ENCODE data around the gene TMEM108.

Gene TMEM108

DNA sequence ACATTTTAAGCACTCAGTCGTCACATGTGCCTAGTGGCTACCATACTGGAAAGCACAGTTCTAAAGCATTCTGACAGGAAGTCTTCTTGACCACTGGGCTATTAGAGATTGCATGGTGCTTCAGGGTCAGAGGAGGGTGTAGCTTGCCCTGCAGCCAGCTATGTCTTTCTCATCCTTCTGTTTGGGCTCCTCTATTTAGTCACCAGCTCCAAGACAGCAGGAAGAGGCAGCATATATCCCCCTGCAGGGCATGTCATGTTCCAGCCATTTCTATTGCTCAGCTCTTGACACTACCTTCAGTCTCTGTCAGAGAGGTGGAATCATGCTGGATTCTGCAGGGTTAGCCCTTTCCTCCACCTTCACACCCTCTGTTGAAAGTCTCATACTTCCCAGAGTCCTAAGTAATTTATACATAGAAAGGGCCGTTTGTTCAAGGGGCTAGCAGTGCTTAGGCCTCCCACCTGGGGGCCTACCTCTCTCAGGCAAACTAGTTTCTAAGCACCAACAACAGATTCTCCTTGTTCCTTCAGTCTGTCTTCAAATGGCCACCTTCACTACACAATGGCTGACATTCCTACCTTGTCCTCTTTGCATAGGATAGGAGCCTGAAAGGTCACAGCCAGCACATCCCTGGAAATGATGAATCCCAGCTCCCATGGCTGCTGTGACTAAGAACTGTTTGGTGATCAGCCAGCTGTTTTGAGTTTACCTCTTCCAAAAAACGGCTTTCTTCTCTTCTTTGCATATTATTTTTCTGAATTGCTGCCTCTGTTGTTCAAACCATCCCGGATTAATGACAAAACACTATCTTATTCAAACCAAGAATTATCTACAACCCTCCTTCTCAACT, 246.0 kb downstream of the TMEM108 start:
- no peak for DNase-seq

DNA sequence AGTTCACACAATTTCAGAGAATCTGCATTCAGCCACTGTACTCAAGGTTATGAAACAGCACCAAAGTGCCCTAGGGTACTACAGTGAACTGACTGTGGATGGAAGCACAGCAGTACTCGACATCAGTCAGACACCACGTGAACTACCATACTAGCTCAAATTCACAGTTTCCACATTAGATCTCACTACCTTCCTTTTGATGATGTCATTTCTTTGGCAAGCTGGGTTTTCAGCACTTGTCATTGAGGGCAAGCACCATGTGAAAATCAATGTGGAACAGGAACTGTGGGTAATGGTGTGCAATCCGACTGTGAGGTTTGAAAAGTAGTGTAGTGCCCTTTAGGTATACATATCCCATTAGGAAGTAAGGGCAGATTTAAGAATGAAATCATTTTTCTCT, 251.1 kb downstream of the TMEM108 start:
- no peak for DNase-seq

DNA sequence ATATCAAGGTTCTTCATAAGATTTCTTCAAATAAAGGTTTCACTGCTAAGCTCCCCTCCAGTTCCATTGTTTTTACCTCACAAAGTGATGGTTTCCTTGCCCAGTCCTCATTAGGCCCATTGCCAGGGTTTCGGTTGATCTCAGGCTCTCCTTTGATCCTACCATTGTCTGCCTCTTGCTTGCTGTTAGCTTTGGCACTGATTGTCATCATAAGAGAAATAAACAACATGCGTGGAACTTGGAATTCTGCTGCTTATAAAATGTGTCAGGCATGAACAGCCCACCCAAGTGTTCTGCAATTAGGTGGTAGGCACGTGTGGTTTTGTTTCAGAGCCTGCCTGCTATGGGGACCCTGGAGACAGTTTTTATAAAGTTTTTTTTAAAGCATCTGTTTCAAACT, 254.1 kb downstream of the TMEM108 start:
- DNase-seq: no peak

DNA sequence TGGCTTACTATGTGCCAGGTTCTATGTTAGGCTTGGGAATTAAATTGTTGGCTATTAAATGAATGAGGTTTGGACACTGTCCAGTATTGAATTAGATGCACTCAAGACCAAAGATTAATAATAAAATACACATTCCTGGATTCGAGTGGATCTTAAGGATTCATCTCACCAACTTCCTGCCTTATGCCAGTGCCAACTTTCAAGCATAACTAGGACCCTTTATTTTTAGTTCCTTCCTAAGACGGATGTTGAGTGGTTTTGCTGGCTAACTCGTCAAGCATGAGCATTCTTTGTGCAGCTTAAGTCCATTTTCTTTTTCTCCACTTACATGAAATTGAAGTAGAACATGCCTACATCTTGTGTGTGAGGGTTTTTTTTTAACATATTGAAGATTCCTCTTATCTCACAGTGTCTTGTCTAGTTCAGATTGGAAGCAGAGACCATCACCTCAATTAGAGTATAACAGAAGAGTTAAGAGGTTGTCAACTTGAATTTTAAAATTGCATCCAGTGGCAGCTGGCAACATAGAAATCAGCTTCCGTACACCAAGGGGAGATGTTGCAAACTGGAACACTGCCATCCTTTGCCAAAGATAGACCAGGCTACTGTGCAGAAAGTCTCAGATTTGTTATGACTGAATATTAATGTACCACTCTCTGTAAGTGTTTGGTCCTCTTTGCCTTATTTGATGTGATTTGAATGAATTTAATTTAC, 255.4 kb downstream of the TMEM108 start:
- DNase-seq: no peak

DNA sequence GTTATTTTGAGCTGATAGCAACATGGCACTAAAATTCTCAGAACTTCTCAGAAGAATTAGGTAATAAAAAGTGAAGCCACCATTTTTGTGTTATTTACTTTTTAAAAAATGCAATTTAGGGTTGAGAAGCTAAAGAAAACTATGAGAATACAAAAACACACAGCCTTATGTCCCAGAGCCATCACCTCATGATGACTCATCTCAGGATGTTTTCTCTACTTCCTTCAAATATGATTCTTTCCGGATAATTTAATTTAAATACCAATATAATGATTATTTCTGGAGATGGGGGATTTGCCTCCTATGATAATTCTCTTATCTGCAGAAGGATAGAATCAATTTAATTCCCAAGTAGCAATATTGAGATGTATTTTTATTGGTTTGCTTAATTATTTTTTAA, 256.1 kb downstream of the TMEM108 start:
- no peak for DNase-seq

DNA sequence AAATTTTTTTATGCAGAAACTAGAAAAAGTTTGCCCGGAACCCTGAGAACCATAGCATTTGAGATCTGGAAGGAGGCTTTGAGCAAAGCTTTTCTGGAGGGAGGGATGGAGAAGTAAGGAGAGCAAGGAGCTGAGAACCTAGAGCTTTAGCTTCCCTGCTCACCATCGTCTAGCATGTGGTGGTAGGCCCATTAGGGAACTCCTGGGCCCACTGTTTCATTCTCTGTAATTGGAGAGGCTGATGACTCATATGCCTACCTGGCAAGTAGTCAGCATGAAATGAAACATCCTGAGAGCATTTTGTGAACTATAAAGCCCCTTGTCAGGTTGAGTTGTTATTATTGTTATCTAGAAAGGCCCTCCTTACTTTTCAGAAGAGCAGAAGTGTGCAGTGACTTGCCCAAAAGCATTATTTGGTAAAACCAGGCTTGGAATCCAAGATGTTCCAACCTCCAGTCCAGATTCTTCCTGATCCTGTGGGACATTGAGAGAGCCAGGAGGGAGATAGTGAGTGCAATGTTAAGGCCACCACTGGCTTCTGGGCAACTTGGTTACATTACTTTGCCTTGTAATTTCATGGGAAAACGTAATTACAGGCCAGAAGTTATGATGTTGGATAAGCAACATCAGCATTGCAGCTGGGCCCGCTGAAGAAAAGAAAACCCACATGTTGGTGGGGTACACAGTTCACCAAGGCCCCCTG, 257.2 kb downstream of the TMEM108 start:
- no peak for DNase-seq

DNA sequence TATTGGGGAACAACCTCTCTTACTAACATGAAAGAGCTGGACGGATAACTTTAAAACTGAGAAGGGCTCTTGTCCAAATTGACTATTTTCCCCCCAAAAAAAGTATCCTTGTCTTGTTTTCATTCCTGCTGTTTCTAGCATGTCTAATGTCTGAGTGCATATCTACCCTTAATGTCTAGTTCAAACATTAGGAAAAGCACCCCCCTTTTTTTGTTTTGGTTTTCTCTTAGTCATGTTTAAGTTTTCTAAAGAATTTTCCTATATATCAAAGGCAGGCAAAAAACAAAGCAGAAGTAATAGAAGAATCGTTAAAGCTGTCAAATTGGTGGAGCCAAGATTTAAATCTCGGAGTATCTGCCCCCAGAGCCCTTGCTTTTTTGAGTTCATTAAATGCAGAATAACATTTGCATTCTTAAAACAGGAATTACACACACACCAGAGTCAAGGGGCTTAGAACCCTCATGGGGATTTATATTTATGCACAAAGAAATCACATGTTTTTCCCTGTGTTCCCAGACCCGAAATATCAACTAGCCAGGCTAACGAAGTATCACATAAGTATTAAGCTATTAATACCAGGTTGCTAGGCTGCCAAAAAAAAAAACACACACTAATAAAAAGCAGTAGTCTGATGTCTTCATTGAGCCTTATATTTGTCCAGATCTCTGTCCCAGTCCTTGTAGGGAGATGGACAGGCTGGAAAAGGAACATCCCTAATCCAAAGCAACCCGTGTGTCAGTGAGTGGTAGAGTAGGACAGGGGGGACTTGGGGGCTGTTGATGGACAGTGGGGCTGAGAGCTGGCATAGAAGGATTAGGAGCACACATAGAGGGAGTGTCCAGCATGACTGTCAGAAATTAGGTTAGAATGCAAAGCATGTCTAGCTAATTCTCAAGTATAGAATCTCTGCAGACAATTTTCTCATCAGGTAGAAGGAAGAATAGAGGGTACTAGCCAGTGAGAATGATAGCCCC, 258.0 kb downstream of the TMEM108 start:
- DNase-seq: no peak

DNA sequence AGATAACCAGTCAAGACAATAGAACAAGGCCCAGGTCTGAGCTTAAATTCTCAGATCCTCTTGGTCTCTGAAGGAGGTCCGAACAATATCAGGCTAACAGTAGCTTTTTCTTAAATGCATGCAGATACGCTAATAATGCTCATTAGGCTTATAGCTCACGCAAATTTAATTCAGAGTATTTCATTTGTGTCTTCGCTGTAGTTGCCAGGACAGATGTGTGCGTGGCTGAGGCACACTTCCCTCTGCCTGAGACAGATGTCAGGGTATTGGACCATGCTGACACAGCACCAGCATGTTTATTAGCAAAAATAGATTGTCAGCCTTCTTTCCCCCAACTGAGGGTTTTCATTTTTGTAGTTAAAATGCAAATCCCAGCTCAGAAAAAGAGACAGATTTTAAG, 258.8 kb downstream of the TMEM108 start:
- no peak for DNase-seq

DNA sequence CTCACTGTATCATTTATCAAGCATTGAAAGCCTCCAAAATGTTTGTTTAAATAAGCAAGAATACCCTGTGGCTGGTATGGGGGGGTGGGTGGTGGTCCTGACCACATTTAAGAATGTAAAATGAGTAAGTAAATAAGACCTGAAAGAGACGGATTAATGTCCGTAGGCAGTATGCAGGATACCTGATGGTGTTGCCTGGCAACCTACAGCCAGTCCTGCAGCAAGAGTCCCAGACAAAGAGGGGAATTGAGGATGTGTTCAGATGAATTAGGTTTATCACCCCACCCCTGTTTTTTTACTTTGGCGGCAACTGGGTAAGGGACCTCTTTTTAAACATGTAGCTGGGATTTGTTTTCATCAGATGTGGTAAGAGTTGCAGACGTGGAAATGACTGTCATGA, 261.9 kb downstream of the TMEM108 start:
- DNase-seq: no peak

DNA sequence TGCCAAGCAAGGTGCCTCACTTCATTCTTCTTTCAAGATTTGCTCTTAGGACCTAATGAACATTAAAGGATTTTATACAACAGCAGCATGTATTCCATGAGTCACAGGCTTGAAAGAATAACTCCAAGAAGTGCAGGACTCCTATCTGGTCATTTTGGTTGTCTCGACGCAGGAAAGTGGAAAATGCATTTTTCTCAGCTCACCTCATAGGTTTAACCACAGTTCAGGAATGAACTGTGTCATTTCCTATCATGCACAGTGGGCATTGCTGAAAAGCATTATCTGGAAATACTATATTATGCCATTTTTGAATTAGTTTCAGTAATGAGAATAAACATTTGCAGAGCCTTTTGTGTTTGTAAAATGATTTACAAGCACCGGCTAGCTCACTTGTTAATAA, 263.0 kb downstream of the TMEM108 start:
- DNase-seq: no peak

DNA sequence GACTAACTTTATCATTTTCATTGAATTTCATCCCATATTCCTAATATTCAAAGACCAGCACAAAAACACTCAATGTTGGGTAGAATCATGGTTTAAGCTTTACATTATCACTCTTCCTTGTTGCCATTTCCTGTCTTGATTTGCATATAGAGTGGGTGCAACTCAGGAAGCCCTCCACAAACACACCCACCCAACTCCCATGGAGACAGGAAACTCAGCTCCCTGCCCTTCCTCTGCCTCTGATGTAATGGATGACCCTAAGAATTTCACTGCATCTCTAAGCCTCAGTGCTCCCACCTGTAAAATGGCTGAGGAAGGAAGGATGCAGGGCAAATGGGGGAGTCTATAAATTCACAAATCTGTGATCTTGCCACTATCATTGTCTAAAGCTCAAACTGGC, 263.5 kb downstream of the TMEM108 start:
- no peak for DNase-seq

DNA sequence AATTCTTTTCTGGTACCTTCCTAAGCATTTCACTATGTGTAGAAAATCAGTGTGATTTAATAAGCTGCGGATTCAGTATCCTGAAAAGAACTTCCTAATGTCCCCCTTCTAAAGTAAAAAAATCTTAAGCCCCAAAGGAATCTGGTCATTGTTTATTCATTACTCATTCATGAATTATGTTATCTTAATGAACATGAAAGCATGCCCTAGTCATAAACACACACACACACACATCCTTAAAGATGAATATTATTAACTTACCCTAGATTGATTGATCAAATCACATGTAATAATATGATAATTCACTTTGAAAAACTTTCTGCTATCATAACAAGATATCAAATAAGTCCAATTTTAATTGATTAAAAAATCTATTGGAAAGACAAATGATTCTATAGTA, 265.2 kb downstream of the TMEM108 start:
- DNase-seq: no peak

DNA sequence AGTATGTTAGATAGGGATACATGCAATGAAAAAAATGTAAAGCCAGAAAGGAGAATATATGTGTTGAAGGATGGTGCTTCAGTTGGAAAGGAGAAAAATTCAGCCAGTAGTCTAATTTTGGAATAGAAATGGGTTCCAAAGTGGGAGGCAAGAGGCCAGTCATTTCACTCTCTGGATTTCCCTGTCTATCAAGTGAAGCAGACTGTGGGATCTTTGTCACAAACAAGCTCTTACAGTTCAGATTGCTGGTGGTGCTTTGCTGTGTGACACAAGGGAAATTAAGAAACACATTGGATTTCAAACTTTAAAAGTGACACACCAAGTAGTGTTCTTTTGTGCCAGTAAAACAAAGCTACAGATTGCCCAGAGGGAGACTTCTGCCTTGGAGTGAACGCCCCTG, 279.7 kb downstream of the TMEM108 start:
- DNase-seq: no peak

DNA sequence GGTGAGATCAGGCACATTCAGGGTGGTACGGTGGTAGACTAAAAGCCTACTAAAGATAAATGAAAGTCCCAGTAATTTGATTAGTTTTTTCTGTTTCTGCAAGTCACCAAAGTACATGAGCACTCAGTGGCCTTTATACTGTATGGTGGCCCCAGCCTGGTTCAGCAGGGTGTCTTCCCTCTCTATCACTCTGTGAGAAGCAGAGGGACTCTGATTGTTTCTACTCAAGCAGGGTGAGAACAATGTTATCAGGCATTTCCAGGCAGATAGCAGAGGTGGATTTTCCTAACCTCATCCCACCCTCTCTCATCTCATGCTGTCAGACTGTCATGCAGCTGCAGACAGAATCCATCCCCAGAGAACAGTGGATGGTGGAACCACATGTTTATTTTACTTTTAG, 290.2 kb downstream of the TMEM108 start:
- DNase-seq: no peak

DNA sequence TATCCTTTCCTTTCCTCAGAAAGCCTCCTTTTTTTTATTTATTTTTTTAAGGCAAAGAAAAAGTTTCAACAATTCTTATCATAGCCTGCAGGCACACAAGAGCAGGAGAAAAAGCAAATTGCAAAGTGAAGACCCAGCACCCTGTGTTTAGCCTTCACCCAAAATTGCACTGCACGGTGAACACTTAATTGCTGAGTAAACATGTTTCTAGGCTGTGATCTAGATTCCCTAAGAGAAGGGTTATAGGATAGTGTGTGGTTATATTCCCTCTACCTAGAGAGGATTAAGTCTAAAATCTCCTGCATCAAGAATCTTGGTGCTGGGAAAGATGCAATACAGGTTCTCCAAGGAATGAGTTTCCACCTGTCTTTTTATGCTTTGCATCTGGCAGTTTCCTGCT, 291.4 kb downstream of the TMEM108 start:
- DNase-seq: no peak

DNA sequence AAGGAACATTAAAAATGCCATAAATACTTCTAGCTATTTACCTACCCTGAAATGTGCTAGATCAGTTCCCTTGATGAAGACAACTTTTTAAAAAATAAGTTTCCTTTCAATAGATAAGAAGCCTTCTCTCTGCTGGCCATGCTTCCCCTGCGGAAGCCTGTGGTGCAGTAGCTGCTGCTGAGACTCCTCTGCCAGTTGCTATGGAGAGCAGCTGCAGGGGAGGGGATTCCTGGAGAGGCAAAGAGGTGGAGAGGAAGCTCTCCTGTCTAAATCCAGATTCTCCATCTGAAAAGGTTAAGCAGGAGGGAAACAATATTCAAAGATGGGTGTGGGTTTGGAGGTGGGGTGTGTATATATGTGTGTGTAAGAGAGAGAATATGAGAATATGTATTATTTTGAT, 291.9 kb downstream of the TMEM108 start:
- DNase-seq: no peak

DNA sequence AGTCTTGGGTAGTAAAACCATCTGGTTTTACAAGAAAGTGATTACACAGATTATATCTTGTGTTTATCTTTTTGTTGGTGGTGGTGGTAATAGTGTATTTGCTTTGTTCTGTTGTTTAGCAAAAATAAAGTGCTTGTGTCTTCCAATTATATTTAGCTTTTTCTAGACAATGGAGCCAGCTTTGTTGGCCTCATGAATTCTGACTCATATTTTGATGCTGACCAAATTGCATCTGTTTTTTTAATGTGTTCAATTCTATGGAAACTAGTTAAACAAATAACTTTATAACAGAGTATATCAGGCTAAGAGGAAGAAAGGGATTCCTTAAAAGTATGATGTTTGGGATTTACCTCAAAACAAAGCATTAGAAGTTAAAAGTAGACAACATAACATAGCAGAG, 292.3 kb downstream of the TMEM108 start:
- DNase-seq: no peak

DNA sequence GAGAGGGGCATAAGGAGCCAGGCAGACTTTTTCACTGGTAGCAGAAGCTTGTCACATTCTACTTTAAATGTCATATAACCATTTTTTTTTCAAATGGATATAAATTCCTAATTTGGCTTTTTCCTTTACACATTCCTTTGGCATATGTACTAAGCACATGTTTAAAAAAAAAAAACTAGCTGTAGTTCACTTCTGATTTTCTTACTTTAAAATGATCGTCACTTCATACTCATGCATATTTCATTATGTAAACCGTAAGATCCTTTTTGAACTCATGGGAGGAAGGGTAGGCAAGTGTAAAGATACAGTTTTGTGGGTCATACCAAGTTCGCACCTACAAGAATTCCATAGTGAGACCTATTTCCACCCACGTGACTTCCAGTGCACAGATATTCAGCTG, 316.5 kb downstream of the TMEM108 start:
- no peak for DNase-seq

DNA sequence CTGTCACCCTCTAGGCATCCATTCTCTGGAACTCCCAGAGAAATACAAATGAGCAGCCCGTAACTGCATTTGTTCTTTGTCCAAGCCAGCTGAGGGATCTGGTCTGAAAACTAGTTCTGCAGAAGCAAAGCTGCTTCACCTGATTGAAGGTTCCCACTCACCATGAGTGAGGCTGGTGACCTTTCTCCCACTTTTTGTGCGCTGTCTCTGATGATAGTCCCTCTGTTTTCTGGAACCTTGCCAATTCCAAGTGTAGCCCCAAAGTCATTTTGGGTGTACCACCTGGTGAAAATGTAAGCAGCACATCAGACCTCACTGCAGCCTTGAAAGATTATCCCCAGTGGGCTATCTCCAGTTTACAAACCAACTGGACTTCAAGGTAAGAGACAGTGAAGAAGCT, 322.3 kb downstream of the TMEM108 start:
- DNase-seq: no peak

DNA sequence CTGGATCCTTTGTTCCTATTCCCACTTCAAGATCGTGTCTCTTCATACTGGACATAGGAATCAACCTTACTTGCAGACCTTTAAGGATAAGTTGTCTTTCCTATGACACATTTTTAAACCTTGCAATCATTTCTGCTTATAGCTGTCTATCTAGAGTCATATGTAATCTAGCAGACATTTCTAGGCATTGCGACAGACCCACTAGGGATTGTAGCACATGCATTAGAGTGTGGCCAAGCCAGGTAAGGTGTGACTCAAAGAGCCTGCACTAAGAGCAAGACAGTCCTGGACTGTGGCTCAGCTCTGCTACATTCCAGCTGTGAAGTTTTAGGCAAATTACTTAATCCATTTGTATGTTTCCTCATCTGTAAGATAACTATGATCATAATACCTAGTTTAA, 322.8 kb downstream of the TMEM108 start:
- no peak for DNase-seq

DNA sequence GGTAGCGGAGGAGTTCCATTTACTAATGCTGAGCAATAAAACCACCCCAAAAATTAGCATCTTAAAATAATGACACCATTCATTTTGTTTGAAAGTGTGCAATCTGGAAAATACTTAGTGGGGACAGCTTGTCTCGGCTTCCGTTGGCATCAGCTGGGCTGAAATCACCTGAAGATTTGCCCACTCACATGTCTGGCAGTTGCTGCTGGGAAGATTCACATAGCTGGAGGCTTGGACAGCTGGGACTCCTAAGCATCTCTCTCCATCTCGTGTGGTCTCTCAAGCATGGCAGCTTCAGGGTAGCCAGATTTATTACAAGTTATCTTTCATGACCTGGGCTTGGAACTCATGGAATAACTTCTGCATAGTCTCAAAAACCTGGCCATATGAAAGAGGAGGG, 323.2 kb downstream of the TMEM108 start:
- DNase-seq: no peak

DNA sequence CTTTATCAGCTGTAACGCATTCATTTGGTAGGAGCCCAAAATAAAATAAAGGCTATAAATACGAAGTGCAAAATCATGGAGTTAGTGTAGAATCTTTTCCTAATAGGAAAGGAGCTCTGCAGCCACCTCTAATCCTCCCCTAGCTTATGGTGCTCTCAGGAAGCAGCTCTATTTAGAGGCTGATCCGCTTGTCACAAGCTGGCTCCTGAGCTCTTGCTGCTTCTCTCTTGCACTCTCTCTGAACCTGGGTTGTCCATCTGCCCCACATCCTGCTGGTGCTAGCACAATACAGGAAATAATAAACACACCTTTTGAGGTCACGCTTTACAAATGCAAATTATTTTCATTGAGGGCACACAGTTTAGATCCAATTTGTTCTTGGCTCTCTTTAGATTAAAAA, 324.3 kb downstream of the TMEM108 start:
- no peak for DNase-seq

DNA sequence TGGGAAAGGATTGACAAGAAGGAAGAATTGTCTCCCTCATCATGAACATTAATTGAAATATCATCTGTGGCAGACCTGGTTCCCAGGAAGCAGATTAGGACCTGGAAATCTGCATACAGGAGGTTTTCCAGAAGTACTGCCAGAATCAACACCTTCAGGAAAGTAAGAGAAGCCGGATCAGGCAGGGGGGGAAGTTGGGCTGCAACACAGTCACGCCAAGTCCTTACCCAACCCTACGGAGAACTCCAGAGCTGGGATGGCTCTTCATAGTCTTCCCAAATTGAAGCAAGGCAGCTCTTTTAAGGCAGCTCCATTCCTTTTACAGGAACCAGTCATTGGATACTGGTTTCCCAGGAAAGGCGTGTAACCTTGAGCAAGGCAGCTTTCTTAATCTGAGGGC, 326.5 kb downstream of the TMEM108 start:
- DNase-seq: no peak

All from AML-193 (cell line).